Measurements from ENCODE around the gene RAB43. TPM values are rescaled to one million over a fixed set of nuclear protein-coding genes. Genes with fewer than 3 reads are reported as not detected.
"Not testable (repeated sequence)": the region's sequence is repeated elsewhere in the genome, so short reads cannot be mapped to it uniquely, and the experiment has no call there.

RAB43 gene
- total RNA-seq, 3 donors from 2014 or later (not counting 1 experiment from before 2014, with no cell fraction given), result 36.5 to 47.2 (median 38.3) TPM

- no peak for TF ChIP-seq CTCF (IDR thresholded peaks at IDR 0.05)
- Mint-ChIP-seq H3K4me1 (peaks cover 53 to 61% of the 10 kb centered on the region in 2 donors), H3K9me3 (no peaks in the 10 kb centered on the region), H3K36me3 (no peaks in the 10 kb centered on the region), H3K4me3 (peak overlapping the region; percentile 32), H3K27me3 (ENCODE audit: low read depth in 2 of 2) (no peaks in the 10 kb centered on the region), H3K27ac (peak overlapping the region; percentile 74 to 87)
- H3K4me1 ChIP-seq (ENCODE audit: control insufficient read depth, insufficient read depth, low read length), result peaks cover 54% of the 10 kb centered on the region
- no peak overlapping the region for H3K4me3 ChIP-seq (ENCODE audit: low read length)
- no peaks in the 10 kb centered on the region for H3K27me3 ChIP-seq (ENCODE audit: control insufficient read depth, insufficient read depth, low read length)
- no peak for ATAC-seq
- DNase-seq, result peak in 1 of 2 donors; percentile 56
- intact Hi-C loops (cut with micrococcal nuclease), result no loop called here
- H3K36me3 ChIP-seq (ENCODE audit: control insufficient read depth, insufficient read depth, low read length), result peaks cover 20% of the 10 kb centered on the region
- H3K9me3 ChIP-seq (ENCODE audit: control insufficient read depth, insufficient read depth, low read length), result no peaks in the 10 kb centered on the region
- H3K27ac ChIP-seq (ENCODE audit: low read length), result no peak overlapping the region
- 71% methylated on average over 5 of the region's 5 CpGs for WGBS (ENCODE audit: insufficient coverage)
Measured at GRCh38 chr3:129116482-129116946, 5.1 kb downstream of the RAB43 start.

GRCh38 chr3:129114455-129114854 is 7.1 kb downstream of the RAB43 start:
- 93% methylated on average over 6 of the region's 6 CpGs for WGBS (ENCODE audit: insufficient coverage)
- H3K27ac ChIP-seq (ENCODE audit: low read length), result no peak overlapping the region
- no peaks in the 10 kb centered on the region for H3K27me3 ChIP-seq (ENCODE audit: control insufficient read depth, insufficient read depth, low read length)
- Mint-ChIP-seq H3K4me1 (peaks cover 42 to 53% of the 10 kb centered on the region in 2 donors), H3K27ac (no peak overlapping the region), H3K4me3 (no peak overlapping the region), H3K36me3 (no peaks in the 10 kb centered on the region), H3K9me3 (no peaks in the 10 kb centered on the region), H3K27me3 (ENCODE audit: low read depth in 2 of 2) (no peaks in the 10 kb centered on the region)
- no peak overlapping the region for H3K4me3 ChIP-seq (ENCODE audit: low read length)
- intact Hi-C loops (cut with micrococcal nuclease), result no loop called here
- no peaks in the 10 kb centered on the region for H3K9me3 ChIP-seq (ENCODE audit: control insufficient read depth, insufficient read depth, low read length)
- ATAC-seq (no peak), DNase-seq (peak in 1 of 2 donors; percentile 4)
- H3K4me1 ChIP-seq (ENCODE audit: control insufficient read depth, insufficient read depth, low read length), result peaks cover 44% of the 10 kb centered on the region
- no peak for TF ChIP-seq CTCF (IDR thresholded peaks at IDR 0.05)
- H3K36me3 ChIP-seq (ENCODE audit: control insufficient read depth, insufficient read depth, low read length), result peaks cover 30% of the 10 kb centered on the region

- ATAC-seq, result no peak
Measured at GRCh38 chr3:129112308-129113052, 9.1 kb downstream of the RAB43 start.

GRCh38 chr3:129111076-129111780 is 10.4 kb downstream of the RAB43 start:
- H3K27me3 Mint-ChIP-seq (ENCODE audit: low read depth in 2 of 2); H3K9me3 ChIP-seq (ENCODE audit: control insufficient read depth, insufficient read depth, low read length); intact Hi-C loops (cut with micrococcal nuclease); H3K4me3 Mint-ChIP-seq; H3K4me3 ChIP-seq (ENCODE audit: low read length); H3K27ac ChIP-seq (ENCODE audit: low read length); ATAC-seq; H3K36me3 Mint-ChIP-seq; DNase-seq; H3K27me3 ChIP-seq (ENCODE audit: control insufficient read depth, insufficient read depth, low read length); H3K9me3 Mint-ChIP-seq: not testable (repeated sequence)
- peaks cover 25 to 39% of the 10 kb centered on the region in 2 donors for H3K4me1 Mint-ChIP-seq
- Histone ChIP-seq H3K4me1 (ENCODE audit: control insufficient read depth, insufficient read depth, low read length) (peaks cover 34% of the 10 kb centered on the region), H3K36me3 (ENCODE audit: control insufficient read depth, insufficient read depth, low read length) (peaks cover 38% of the 10 kb centered on the region)
- H3K27ac Mint-ChIP-seq, result peak overlapping the region; percentile 15 to 18
- 98% methylated on average over 8 of the region's 10 CpGs for WGBS (ENCODE audit: insufficient coverage)

More at GRCh38 chr3:129112308-129113052, 9.1 kb downstream of the RAB43 start:
- 94% methylated on average over 3 of the region's 3 CpGs for WGBS (ENCODE audit: insufficient coverage)
- H3K4me3 ChIP-seq (ENCODE audit: low read length), result no peak overlapping the region
- peak in 1 of 2 donors; percentile 43 for DNase-seq
- Mint-ChIP-seq H3K4me3 (no peak overlapping the region), H3K9me3 (no peaks in the 10 kb centered on the region), H3K27ac (no peak overlapping the region), H3K27me3 (ENCODE audit: low read depth in 2 of 2) (no peaks in the 10 kb centered on the region), H3K36me3 (no peaks in the 10 kb centered on the region), H3K4me1 (peaks cover 35 to 46% of the 10 kb centered on the region in 2 donors)
- TF ChIP-seq CTCF (IDR thresholded peaks at IDR 0.05), result no peak
- intact Hi-C loops (cut with micrococcal nuclease), result no loop called here
- peaks cover 33% of the 10 kb centered on the region for H3K4me1 ChIP-seq (ENCODE audit: control insufficient read depth, insufficient read depth, low read length)
- no peaks in the 10 kb centered on the region for H3K9me3 ChIP-seq (ENCODE audit: control insufficient read depth, insufficient read depth, low read length)
- no peaks in the 10 kb centered on the region for H3K27me3 ChIP-seq (ENCODE audit: control insufficient read depth, insufficient read depth, low read length)
- peaks cover 33% of the 10 kb centered on the region for H3K36me3 ChIP-seq (ENCODE audit: control insufficient read depth, insufficient read depth, low read length)
- H3K27ac ChIP-seq (ENCODE audit: low read length), result no peak overlapping the region

All from natural killer cell (primary cell).